Activated CD8-positive, alpha-beta memory T cell treated with anti-CD3 and anti-CD28 coated beads, Interleukin-2, amount 50 U/mL, for 24 hours (primary cell): ENCODE data around the gene MYT1.
"Not testable (repeated sequence)": the region's sequence is repeated elsewhere in the genome, so short reads cannot be mapped to it uniquely, and the experiment has no call there.

Experiments
- DNase-seq: peaks from one replicate; pipeline ENCODE4 v3.0.0-alpha.2; 2020; ENCODE audit errors: extremely low read depth

Gene MYT1

GRCh38 chr20:64269604-64270411 lies 105.6 kb downstream of the MYT1 start:
- DNase-seq: no peak

GRCh38 chr20:64271636-64272035 lies 107.4 kb downstream of the MYT1 start:
- DNase-seq: no peak

DNA sequence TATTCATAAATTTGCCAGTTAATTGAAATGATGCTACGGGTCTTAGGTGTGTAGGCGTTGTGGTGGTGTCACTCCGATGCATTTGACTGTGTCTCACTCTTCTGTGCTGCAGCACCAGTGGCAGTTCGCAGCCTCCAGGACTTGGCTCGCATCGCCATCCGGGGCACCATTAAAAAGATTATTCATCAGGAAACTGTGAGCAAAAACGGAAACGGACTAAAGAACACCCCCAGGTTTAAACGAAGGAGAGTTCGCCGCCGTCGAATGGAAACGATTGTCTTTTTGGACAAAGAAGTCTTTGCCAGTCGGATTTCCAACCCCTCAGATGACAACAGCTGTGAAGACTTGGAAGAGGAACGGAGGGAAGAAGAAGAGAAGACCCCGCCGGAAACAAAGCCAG lies 108.9 kb downstream of the MYT1 start:
- no peak for DNase-seq

GRCh38 chr20:64276817-64277216 lies 112.6 kb downstream of the MYT1 start:
- DNase-seq: no peak

DNA sequence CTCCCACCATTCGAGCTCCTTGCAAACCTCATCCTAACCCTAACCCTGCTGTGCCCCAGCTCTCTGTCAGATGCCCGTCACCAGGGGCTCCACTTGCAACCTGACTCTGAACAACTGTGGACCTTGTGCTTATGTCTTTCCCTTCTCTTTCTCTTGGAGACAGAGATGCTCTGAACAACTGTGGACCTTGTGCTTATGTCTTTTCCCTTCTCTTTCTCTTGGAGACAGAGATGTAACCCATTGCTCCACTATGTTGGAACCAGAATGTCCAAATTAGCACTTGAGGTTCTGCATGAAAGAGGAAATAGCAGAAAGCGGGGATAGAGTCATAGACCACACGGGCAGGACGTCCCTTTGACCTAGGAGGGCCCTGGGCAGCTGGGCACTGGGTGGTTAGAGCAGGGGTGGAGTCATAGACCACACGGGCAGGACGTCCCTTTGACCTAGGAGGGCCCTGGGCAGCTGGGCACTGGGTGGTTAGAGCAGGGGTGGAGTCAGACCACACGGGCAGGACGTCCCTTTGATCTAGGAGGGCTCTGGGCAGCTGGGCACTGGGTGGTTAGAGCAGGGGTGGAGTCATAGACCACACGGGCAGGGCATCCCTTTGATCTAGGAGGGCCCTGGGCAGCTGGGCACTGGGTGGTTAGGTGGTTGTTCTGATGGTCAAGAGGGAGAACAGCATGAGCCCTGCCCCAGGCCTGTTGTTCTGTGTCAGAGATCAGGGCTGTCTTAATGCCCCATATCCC lies 113.5 kb downstream of the MYT1 start:
- no peak for DNase-seq

GRCh38 chr20:64278317-64278681 lies 114.0 kb downstream of the MYT1 start:
- no peak for DNase-seq

GRCh38 chr20:64279826-64280459 lies 115.7 kb downstream of the MYT1 start:
- DNase-seq: no peak

GRCh38 chr20:64280460-64280843 lies 116.2 kb downstream of the MYT1 start:
- no peak for DNase-seq

GRCh38 chr20:64283646-64284045 lies 119.4 kb downstream of the MYT1 start:
- DNase-seq: no peak

GRCh38 chr20:64285579-64286446 lies 121.6 kb downstream of the MYT1 start:
- DNase-seq: peak; percentile 44

DNA sequence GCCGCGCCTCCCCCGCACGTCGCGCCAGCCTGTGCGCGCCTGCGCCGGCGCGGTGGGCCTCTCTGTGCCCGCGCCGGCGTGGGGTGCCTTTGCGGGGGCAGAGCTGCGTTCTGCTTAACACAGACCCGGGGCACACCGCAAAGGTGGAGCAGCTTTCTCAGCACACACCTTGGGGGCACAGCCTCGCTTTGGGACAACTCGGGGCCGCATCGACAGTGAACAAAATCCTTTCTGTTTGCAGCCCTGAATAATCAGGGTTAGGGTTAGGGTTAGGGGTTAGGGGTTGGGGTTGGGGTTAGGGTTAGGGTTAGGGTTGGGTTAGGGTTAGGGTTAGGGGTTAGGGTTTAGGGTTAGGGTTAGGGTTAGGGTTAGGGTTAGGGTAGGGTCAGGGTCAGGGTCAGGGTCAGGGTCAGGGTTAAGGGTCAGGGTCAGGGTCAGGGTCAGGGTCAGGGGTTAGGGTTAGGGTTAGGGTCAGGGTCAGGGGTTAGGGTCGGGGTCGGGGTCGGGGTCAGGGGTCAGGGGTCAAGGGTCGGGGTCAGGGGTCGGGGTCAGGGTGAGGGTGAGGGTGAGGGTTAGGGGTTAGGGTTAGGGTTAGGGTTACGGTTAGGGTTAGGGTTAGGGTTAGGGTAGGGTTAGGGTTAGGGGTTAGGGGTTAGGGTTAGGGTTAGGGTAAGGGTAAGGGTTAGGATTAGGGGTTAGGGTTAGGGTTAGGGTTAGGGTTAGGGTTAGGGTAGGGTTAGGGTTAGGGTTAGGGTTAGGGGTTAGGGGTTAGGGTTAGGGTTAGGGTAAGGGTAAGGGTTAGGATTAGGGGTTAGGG lies 122.4 kb downstream of the MYT1 start:
- not testable (repeated sequence) for DNase-seq

DNA sequence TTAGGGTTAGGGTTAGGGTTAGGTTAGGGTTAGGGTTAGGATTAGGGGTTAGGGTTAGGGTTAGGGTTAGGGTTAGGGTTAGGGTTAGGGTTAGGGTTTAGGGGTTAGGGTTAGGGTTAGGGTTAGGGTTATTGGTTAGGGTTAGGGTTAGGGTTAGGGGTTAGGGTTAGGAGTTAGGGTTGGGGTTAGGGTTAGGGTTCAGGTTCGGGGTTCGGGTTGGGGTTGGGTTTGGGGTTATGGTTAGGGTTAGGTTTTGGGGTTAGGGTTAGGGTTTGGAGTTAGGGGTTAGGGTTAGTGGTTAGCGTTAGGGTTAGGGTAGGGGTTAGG lies 123.0 kb downstream of the MYT1 start:
- DNase-seq: not testable (repeated sequence)
